NCI-H2196 treated with DMSO at 0.1 percent for 48 hours (cell line): ENCODE data around the gene SLC25A34.
A peak's percentile ranks its signal among the peaks of the same experiment; 100 is the strongest.

Source experiments
- DNase-seq: peaks from one replicate; lab custom pipeline; 2025; ENCODE audit not compliant: unreplicated experiment; lab: John Stamatoyannopoulos, UW

The SLC25A34 gene

DNA sequence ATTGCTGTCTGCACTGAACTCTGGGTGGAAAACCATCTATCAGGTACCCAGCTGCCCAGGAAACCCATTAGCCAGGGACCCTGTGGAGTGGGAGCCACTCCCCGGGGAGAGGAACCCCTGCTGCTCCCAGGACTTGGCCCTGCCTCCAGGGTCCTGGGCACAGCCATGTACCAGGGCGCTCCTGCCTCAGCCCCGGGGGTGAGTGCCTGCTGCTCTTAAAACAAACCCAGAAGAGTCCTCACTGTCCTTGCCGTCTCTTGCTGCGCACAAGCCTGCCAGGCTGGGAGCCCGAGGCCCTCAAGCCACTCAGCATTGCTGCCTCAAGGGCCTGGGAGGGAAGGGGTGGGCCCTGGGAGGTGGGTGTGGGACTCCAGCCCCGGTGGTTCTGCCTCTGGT lies 3.4 kb upstream of the SLC25A34 start:
- DNase-seq, result no peak

DNA sequence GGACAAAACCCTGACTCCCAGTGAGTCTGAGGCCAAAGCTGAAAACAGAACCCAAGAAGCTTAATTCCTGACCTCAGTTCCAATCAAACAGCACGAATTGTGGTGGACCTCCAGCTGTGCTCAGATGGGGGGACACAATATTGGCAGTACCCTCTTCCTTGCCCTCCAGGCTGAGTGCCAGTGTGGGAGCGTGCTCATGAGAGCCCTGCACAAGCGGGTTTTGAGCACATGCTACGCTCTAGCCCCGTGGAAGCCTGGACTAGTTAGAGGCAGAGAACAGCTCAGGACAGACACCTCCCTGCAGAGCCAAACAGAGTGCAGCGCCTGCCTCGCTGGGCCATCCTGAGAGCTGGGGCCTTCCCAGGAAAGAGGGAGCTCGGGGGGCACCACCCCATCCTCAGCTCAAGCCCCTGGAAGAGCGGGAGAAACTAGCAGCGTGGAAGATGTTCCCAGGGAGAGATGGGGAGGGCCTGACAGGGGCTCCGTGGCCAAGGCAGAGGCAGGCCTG lies 2.8 kb upstream of the SLC25A34 start:
- DNase-seq, result no peak

- no peak for DNase-seq
Measured at GRCh38 chr1:15733726-15734226, 2.3 kb upstream of the SLC25A34 start.

DNA sequence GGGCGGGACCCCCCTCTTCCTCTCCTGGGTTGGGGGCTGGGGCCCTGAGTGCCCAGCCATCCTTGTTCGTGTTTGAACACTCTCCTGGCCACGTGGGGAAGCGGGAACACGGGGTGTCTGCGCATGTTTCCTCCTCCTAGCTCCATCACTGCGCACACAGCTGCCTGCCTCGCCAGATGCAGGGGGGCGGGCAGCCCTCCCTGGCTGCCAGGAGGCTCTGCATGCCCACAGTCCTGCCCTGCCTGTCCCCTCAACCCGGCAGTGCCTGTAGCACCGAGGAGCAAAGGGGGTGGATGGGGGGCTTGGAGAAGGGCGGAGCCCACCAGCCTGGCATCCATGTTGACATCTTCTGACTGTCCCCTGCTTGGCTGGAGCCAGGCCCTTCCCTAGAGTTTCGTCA lies 1.8 kb upstream of the SLC25A34 start:
- no peak for DNase-seq

DNA sequence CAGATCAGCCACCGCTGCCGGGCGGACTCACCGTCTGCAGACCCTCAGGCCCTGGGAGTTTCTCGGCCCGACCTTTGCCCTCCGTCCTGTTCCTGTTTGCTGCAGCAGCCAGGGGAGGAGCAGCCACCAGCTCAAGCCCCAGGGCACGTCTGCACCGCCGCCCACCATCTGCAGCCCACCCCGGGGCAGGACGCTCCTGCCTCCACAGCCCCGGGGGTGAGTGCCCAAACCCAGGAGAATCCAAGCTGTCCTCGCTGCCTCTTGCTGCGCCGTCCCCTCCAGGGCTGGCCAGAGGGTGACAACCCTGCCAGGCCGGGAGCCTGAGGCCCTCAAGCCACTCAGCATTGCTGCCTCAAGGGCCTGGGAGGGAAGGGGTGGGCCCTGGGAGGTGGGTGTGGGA lies 1.2 kb upstream of the SLC25A34 start:
- DNase-seq, result no peak

- DNase-seq, result no peak
Measured at GRCh38 chr1:15735304-15736037, 587 bp upstream of the SLC25A34 start.

GRCh38 chr1:15736892-15737261 lies 819 bp downstream of the SLC25A34 start:
- DNase-seq, result no peak

GRCh38 chr1:15737324-15738319 lies 1.6 kb downstream of the SLC25A34 start:
- no peak for DNase-seq

- no peak for DNase-seq
Measured at GRCh38 chr1:15738416-15739113, 2.5 kb downstream of the SLC25A34 start.

DNA sequence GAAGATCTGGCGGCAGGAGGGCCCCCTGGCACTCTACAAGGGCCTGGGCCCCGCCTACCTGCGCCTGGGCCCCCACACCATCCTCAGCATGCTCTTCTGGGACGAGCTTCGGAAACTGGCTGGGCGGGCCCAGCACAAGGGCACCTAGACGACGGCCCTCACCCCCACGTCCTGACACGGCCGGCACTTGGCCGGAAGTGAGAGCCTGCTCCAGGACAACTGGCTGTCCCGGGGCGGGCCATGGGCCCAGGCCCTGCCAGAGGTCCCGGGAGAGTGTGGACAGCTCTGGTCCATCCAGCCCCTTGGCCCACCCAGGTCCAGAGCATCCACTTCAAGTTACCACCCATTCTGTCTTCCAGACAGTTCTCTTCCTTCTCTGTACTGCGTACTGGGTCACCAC lies 3.2 kb downstream of the SLC25A34 start:
- DNase-seq, result no peak

DNA sequence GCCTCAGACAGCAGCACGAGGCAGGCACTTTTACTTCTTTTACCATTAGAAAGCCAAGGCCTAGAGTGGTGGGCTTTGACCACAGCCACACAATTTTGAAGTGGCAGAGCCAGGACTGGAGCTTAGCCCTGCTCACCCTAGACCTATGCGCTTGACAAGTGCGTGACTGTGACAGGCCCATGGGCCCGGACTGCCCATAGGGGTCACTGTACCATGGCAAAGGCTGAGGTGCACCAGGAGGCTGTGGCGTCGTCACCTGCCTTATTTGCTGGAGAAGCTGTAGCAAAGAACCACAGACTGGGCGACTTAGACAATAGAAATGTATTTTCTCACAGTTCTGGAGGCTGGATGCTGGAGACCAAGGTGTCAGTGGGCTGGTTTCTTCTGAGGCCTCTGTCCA lies 3.7 kb downstream of the SLC25A34 start:
- no peak for DNase-seq

- peak; percentile 78 for DNase-seq
Measured at GRCh38 chr1:15740924-15741850, 5.1 kb downstream of the SLC25A34 start.

GRCh38 chr1:15742339-15742801 lies 6.3 kb downstream of the SLC25A34 start, which contains the start of gene TMEM82:
TMEM82 (plus strand) TSS chr1:15742499; CDS start chr1:15742560, 61 bp downstream.
- DNase-seq, result no peak

- no peak for DNase-seq
Measured at GRCh38 chr1:15744122-15744679, 8.1 kb downstream of the SLC25A34 start.

- no peak for DNase-seq
Measured at GRCh38 chr1:15747378-15747777, 11.3 kb downstream of the SLC25A34 start.

DNA sequence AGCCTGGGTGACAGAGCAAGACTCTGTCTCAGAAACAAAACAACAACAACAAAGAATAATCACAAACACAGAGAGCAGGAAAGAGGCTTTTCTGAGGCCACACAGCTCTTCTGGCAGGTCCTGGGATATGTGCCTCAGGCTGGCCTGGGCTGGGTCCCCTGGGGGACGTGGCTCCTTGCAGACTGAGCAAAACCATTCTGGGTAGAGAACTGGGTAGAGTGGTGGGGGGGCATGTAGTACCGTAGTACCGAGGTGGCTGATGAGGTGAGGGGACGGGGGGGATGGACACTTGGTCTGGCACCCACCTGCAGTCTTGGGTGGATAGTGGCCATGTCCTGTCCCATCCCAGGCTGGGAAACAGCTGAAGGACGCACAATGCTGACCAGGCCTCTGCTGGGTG lies 12.2 kb downstream of the SLC25A34 start:
- DNase-seq, result no peak

- DNase-seq, result no peak
Measured at GRCh38 chr1:15748690-15749398, 12.8 kb downstream of the SLC25A34 start.

DNA sequence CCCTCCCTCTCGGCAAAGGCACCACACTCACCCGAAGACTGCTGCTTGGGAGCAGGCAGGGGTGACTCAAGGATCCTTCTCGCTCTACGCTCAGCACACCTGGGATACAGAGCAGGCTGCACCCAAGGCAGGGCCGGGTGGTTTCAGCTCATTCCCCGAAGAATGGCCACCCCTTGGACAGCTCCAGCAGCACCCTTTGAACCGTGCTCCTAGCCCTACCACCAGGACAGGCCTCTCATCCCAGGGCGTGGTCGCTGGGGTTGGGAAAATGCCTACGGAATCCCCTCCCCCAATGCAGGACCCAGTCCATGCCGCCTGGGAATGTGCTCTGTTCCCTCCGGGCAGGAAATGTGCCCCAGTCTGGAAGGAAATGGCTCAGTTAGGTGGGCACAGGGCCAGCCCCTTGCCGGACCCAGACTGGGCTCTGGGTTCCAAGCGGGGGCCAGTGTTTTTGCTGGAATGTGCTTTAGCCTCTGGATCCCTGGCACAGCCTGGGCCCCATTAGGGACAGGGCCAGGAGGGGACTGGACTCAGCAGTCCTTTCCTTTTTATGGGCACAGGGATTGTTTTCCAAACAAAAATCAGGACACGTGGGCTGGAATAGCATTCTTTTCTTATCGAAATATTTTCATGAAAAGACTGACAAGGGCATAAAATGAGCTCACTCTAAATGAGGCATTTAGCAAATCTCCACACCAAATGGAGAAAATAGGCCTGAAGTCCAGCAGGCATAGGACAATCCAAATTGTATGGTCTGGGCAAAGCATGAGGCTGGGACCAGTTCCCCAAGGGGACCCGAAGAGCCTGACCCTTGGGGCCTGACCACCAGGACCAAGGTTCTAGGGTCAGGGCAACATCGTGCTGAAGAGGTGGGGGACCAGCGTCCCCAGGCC lies 13.6 kb downstream of the SLC25A34 start:
- no peak for DNase-seq
